ENCODE data around the gene PTPRK.

PTPRK gene

DNA sequence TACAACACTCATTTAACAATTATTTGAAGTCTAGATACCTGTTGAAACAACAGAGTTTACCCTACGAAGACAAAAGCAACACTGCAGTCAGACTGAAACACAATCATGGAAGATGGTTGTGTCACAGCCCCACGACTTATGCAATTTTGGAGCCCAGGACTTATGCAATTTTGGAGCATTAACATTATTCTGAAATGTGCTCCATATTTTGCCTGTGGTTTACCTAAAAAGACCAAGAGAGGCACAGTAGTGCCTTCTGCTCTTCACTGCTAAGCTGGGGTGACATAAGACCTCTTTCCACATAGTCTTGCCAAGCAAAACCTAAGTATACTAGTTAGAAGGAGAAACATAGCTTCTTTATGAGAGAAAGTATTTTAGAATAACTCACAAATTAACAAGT, 216.5 kb downstream of the PTPRK start:
- DNase-seq (ENCODE audit: low read depth, low spot score), result no peak

- DNase-seq (ENCODE audit: low read depth, low spot score), result no peak
Measured at GRCh38 chr6:128302942-128303341, 217.5 kb downstream of the PTPRK start.

GRCh38 chr6:128295670-128296069, 224.7 kb downstream of the PTPRK start:
- DNase-seq (ENCODE audit: low read depth, low spot score), result no peak

DNA sequence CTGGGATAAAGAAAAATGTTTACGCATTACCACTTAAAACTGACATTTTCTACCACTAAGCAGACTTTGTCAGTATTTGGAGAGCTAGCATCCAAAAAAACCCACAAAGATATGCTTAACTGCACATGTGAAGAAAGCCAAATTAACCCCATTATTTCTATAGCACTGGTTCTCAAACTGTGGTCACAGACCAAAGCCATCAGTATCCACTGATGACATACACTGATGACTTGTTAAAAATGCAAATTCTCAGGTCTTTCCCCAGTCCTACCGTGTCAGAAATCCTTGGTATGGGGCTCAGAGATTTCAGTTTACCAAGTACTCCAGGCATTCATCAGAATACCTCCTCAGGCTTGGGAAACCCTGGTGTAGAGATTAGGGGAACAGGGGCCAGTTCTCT, 230.2 kb downstream of the PTPRK start:
- no peak for DNase-seq (ENCODE audit: low read depth, low spot score)

- no peak for DNase-seq (ENCODE audit: low read depth, low spot score)
Measured at GRCh38 chr6:128284128-128284527, 236.3 kb downstream of the PTPRK start.

- no peak for DNase-seq (ENCODE audit: low read depth, low spot score)
Measured at GRCh38 chr6:128282961-128283360, 237.4 kb downstream of the PTPRK start.

DNA sequence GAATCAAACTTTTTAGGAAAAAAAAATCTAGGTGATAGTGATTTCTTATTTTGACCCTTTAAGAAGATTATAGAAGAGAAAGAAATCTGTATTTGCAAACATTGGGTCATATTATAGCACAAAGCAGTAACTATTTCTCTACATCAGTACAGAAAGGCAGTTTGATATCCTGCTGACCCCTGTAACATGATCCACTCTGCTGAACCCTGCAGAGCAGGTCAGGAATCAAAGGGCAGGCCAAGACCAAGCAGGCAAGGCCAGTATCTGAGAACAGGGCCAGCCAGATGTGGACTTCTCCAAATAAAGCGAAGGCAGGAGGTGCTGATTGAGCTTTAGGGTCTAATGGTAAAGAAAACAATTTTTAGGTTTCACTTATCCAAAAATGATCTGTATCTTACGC, 239.4 kb downstream of the PTPRK start:
- no peak for DNase-seq (ENCODE audit: low read depth, low spot score)

- no peak for DNase-seq (ENCODE audit: low read depth, low spot score)
Measured at GRCh38 chr6:128280066-128280465, 240.3 kb downstream of the PTPRK start.

DNA sequence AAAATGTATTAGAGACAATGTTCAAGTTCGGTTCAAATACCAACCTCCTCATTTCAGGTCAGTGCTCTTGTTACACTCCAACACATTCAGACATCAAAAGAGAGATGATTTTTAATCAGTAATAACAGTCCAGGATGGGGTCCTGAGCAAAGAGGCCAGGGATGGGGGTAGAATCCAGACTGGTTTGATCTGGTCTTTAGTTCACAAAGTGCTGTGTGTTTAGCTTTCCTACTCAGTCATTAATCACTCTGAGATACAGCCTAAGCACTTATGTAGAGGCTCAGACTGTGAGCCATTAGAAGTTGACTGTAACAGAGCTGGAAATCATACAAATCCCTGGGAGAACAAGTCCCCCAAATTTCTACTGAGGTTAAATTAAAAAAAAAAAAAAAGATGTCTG, 241.6 kb downstream of the PTPRK start:
- DNase-seq (ENCODE audit: low read depth, low spot score), result no peak

GRCh38 chr6:128277379-128277778, 243.0 kb downstream of the PTPRK start:
- no peak for DNase-seq (ENCODE audit: low read depth, low spot score)

- no peak for DNase-seq (ENCODE audit: low read depth, low spot score)
Measured at GRCh38 chr6:128276311-128276710, 244.1 kb downstream of the PTPRK start.

GRCh38 chr6:128275681-128276080, 244.7 kb downstream of the PTPRK start:
- DNase-seq (ENCODE audit: low read depth, low spot score), result no peak

- no peak for DNase-seq (ENCODE audit: low read depth, low spot score)
Measured at GRCh38 chr6:128275030-128275429, 245.4 kb downstream of the PTPRK start.

GRCh38 chr6:128271527-128271926, 248.9 kb downstream of the PTPRK start:
- no peak for DNase-seq (ENCODE audit: low read depth, low spot score)

DNA sequence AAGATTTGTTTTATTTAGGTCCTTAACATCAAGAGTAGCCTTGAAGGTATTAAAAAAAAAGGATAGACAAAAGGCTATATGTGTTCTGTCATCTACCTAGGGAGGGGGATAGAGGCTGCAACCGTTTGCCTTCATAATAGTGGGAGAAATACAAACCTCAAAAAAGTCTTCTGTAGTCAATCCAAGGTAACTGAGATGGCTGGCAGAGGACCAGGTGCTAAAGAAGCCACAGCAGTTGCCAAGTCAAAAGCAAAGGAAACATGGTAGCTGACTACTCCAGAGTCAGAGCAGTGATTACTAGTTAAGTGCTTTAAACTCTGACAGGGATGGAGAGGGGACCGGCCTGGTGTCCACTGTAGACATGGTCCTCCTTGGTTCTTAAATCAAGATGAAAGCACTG, 249.4 kb downstream of the PTPRK start:
- DNase-seq (ENCODE audit: low read depth, low spot score), result no peak

DNA sequence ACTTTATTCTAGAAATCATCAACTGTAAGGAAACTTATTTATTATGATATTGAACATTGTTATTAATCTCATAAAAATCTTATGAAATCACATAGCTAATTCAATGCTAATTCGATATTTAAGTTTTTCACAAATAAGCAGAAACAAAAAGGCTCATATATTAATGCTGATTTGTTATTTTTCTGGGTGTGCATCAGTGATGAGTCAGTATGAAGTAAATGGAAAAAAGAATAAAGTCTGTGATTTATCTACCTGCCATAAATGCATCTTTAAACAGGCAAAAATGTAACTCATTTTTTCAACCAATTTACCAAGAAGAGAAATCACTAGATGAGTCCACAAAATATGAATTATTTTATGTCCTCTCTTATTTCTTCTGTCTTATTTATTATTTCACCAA, 253.5 kb downstream of the PTPRK start:
- no peak for DNase-seq (ENCODE audit: low read depth, low spot score)

DNA sequence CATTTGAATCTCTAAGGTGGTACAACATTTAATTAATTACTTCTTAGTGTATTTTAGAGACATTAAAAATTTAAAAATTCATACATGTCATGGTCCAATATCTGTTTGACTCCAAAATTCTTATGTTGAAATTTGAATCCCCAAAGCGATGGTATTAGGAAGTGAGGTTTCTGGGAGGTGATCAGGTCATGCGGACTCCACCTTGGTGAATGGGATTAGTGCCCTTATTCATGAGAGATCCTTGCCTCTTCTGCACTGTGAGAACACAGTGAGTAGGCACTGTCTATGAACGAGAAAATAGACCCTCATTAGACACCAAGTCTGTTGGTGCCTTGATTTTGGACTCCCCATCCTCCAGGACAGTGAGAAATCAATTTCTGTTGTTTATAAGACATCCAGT, 254.7 kb downstream of the PTPRK start:
- DNase-seq (ENCODE audit: low read depth, low spot score), result no peak

- DNase-seq (ENCODE audit: low read depth, low spot score), result no peak
Measured at GRCh38 chr6:128259730-128260685, 260.4 kb downstream of the PTPRK start.

DNA sequence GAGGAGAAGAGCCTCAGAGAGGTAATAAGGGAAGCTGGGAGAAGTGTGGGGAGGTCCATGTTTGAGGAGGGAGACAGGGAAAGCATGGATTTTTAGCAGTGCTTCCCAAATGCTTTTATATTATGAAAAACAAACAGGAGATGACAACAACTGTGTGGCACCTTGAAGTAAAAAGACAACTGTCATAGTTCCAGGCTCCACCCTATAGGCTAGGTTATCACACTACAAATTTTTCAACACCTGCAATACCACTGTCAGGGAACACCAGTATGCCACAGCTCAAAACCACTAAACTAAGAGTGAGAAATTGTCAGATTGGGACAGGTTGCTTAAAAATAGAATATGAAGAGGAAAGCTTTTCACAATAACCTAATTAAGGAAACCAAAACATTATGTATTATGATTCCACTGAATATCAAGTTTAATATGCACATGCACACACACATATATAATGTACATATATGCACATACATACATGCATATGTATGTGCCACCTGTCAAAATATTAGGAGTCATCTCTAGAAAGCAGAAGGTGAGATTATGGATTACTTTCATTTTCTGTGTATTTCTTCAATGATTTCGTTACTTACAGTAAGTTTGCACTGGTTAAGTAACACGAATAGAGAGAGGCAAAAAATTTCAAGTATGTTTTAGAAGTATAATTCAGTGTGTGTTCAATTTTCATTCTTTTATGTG, 261.2 kb downstream of the PTPRK start:
- no peak for DNase-seq (ENCODE audit: low read depth, low spot score)

GRCh38 chr6:128256095-128256494, 264.3 kb downstream of the PTPRK start:
- no peak for DNase-seq (ENCODE audit: low read depth, low spot score)

GRCh38 chr6:128252341-128253176, 267.8 kb downstream of the PTPRK start:
- no peak for DNase-seq (ENCODE audit: low read depth, low spot score)

All from smooth muscle cell of the brain vasculature (primary cell).